Colonic mucosa (tissue), 4 donors: ENCODE data around the gene USP25. TPM values are rescaled to one million over a fixed set of nuclear protein-coding genes. Genes with fewer than 3 reads are reported as not detected.
"Not testable (repeated sequence)": the region's sequence is repeated elsewhere in the genome, so short reads cannot be mapped to it uniquely, and the experiment has no call there.

ENCODE experiments used
- DNase-seq: peaks from one replicate; pipeline ENCODE4 v3.0.0-alpha.2; 2020
- H3K27ac ChIP-seq: fragments of 200-600 bp; one replicate; pipeline ENCODE4 v1.8.0; 2021
- H3K27me3 ChIP-seq: fragments of 200-600 bp; one replicate; pipeline ENCODE4 v1.8.0; 2021
- H3K36me3 ChIP-seq: fragments of 200-600 bp; one replicate; pipeline ENCODE4 v1.8.0; 2021
- H3K4me1 ChIP-seq: fragments of 200-600 bp; one replicate; pipeline ENCODE4 v1.8.0; 2021; ENCODE audit warnings: mild to moderate bottlenecking
- H3K4me3 ChIP-seq: fragments of 200-600 bp; one replicate; pipeline ENCODE4 v1.8.0; 2021
- H3K9ac ChIP-seq, 2 donors: one replicate each; pipeline ENCODE4 v1.7.0; 2013; ENCODE audit warnings: control low read depth in 2 of 2, low read depth in 2 of 2, low read length in 2 of 2
- H3K9me3 ChIP-seq: fragments of 200-600 bp; one replicate; pipeline ENCODE4 v1.8.0; 2021
- intact Hi-C: fragments of 100-400 bp; cut with DNase I; formaldehyde crosslinking; loops from one replicate; pipeline ENCODE4 v1.14.1; 2022
- total RNA-seq, 2 donors: library from RNA; stranded (reverse); fragmentation: NEBNext Ultra II Directional in 1 of 2; extraction: Animal tissue kit (Norgen Biotek cat#: 25700) in 1 of 2; gene quantifications; one replicate each; pipeline ENCODE4 v1.2.1, GENCODE V29; 2021
- TF ChIP-seq, protein P1 (sequence below): fragments of 200-600 bp; IDR thresholded peaks from one replicate; pipeline ENCODE4 v1.8.0; 2022; ENCODE audit warnings: antibody characterized with exemption, mild to moderate bottlenecking
- donor health status: healthy.
- donor health status: DM: no; HTN: no; CAD: no.
- donor health status: DM: no; HTN: no; CAD: no.

USP25 gene
- total RNA-seq, 2 donors from 2014 or later = 30.5 to 46.7 TPM

DNA sequence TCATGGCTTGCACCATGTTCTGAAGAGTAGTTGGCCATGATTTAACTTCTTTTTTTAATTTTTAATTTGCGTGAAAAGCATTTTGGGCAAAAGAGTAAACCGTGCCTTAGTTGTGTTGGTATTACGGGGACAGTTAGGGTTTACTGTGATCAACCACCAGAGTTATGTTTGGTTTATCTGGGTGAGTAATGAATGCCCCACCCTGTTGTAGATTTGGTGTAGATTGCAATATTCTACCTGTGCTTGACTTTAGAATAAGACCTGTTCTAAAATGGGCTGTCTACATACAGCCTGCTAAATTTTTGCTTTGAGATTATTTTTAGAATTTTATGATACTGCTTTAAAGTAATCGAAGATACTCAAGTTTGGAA, 1.4 kb downstream of the USP25 start:
- Histone ChIP-seq H3K9me3 (no peaks in the 10 kb centered on the region), H3K4me1 (peaks cover 4% of the 10 kb centered on the region), H3K4me3 (peak overlapping the region; percentile 78), H3K36me3 (no peaks in the 10 kb centered on the region), H3K9ac (peak overlapping the region in 1 of 2 donors; percentile 94), H3K27me3 (no peaks in the 10 kb centered on the region), H3K27ac (peak overlapping the region; percentile 93)
- intact Hi-C loops = loop anchor here (10.0 kb wide), 1 partner anchor 94 kb away; no protein-coding TSS in a partner anchor
- TF ChIP-seq, protein P1, sequence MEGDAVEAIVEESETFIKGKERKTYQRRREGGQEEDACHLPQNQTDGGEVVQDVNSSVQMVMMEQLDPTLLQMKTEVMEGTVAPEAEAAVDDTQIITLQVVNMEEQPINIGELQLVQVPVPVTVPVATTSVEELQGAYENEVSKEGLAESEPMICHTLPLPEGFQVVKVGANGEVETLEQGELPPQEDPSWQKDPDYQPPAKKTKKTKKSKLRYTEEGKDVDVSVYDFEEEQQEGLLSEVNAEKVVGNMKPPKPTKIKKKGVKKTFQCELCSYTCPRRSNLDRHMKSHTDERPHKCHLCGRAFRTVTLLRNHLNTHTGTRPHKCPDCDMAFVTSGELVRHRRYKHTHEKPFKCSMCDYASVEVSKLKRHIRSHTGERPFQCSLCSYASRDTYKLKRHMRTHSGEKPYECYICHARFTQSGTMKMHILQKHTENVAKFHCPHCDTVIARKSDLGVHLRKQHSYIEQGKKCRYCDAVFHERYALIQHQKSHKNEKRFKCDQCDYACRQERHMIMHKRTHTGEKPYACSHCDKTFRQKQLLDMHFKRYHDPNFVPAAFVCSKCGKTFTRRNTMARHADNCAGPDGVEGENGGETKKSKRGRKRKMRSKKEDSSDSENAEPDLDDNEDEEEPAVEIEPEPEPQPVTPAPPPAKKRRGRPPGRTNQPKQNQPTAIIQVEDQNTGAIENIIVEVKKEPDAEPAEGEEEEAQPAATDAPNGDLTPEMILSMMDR = no peak
- no peak for DNase-seq

DNA sequence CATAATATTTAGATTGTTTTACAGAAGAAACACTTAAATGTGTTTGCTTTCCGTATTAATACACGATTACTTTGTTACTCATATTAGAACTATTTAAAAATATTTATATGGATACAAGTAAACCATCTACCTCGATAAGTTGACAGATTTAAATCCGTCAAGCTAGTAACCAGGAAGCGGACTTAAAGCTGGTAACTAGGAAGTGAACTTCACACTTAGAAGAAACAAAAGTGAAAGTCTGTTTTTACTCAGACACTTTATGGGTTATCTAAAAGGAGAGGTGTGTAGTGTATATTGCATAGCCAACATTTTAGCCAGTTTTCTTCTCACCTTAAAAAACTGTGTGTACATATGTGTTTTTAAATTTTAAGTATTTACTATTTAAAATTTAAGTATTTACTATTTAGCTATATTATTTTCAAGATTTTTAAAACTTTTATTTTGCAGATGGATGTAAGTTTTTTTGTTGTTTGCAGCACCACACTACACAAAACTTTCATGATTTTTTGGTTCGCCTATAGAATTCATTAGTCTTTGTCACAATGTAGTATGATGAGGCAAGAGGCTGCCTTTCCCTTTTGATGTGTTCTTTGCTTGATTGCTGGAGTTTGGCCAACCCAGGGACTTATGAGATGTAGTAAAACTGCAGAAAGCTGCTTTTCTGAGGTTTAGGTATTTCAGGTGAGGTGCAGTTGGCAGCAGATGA, 2.7 kb downstream of the USP25 start:
- H3K4me1 ChIP-seq = peaks cover 4% of the 10 kb centered on the region

DNA sequence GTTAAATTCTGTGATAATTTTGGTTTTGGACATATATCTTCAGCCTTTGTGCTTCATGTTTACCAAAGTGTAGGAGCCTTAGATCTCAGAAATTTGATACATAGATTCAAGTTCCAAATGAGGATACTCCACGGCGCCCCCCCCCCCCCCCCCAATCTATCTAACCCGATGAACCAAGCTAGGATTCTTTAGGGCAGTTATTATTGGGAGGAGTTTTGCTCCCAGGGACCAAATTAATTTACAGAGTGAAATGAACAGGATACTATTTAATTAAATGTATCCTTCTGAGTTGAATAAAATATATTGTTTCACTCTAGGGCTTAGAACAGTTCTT, 3.2 kb downstream of the USP25 start:
- TF ChIP-seq, protein P1 = no peak
- H3K27ac ChIP-seq = peak overlapping the region; percentile 93
- no peak overlapping the region for H3K9ac ChIP-seq
- peak overlapping the region; percentile 78 for H3K4me3 ChIP-seq
- no peaks in the 10 kb centered on the region for H3K36me3 ChIP-seq
- no peak for DNase-seq
- peaks cover 4% of the 10 kb centered on the region for H3K4me1 ChIP-seq
- no peaks in the 10 kb centered on the region for H3K27me3 ChIP-seq
- no peaks in the 10 kb centered on the region for H3K9me3 ChIP-seq
- intact Hi-C loops = loop anchor here (10.0 kb wide), 1 partner anchor 92 kb away; no protein-coding TSS in a partner anchor

More for the DNA sequence above, 2.7 kb downstream of the USP25 start:
- Histone ChIP-seq H3K4me3 (peak overlapping the region; percentile 78), H3K36me3 (no peaks in the 10 kb centered on the region), H3K9ac (no peak overlapping the region), H3K9me3 (no peaks in the 10 kb centered on the region), H3K27ac (peak overlapping the region; percentile 93), H3K27me3 (no peaks in the 10 kb centered on the region)
- TF ChIP-seq, protein P1 = no peak
- DNase-seq = no peak
- intact Hi-C loops = loop anchor here (10.0 kb wide), 1 partner anchor 92 kb away; no protein-coding TSS in a partner anchor

DNA sequence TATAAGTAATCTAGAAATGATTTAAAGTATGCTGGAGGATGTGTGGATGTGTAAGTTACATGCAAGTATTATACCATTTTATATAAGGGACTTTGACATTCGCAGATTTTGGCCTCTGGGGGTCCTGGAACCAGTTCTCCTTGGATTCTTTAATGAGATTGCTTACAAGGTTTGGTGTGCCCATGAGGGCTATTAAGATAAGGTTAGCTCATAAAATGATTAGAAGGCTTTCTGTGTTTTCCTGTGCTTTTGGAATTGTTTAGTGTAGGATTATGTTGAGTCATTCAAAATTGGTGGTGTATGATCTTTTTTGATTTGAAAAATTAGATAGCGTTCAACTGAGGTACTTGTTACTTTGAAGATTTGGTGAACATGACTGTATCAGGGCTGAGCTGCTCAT, 5.6 kb downstream of the USP25 start:
- H3K27me3 ChIP-seq = no peaks in the 10 kb centered on the region
- peak overlapping the region; percentile 41 for H3K27ac ChIP-seq
- no peak for DNase-seq
- H3K4me1 ChIP-seq = peaks cover 4% of the 10 kb centered on the region
- intact Hi-C loops = loop anchor here (10.0 kb wide), 1 partner anchor 89 kb away; no protein-coding TSS in a partner anchor
- no peak overlapping the region for H3K4me3 ChIP-seq
- TF ChIP-seq, protein P1 = no peak
- H3K9ac ChIP-seq = no peak overlapping the region
- no peaks in the 10 kb centered on the region for H3K36me3 ChIP-seq
- H3K9me3 ChIP-seq = no peaks in the 10 kb centered on the region

DNA sequence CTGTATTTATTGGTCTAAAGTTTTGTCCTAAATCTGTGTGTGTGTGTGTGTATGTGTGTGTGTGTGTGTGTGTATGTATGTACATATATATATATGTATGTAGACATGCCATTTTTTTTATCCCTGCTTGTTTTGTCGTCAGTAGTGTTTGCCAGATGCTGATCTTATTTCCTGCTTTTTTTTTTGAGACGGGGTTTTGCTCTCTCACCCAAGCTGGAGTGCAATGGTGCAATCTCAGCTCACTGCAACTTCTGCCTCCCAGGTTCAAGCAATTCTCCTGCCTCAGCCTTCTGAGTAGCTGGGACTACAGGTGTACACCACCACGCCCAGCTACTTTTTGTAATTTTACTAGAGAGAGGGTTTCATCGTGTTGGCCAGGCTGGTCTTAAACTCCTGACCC, 6.1 kb downstream of the USP25 start:
- not testable (repeated sequence) for H3K9ac ChIP-seq, H3K36me3 ChIP-seq, DNase-seq, H3K27me3 ChIP-seq, H3K27ac ChIP-seq, H3K4me1 ChIP-seq, H3K4me3 ChIP-seq, H3K9me3 ChIP-seq
- intact Hi-C loops = loop anchor here (10.0 kb wide), 1 partner anchor 89 kb away; no protein-coding TSS in a partner anchor

DNA sequence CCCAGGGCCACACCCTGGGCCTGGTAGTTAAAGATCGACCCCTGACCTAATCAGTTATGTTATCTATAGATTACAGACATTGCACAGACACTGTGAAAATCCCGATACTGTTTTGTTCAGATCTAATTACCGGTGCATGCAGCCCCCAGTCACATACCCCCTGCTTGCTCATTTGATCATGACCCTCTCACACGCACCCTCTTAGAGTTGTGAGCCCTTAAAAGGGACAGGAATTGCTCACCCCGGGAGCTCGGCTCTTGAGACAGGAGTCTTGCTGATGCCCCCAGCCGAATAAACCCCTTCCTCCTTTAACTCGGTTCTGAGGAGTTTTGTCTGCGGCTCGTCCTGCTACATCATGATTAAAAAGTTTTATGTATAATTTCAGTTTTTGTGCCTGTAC, 9.0 kb downstream of the USP25 start:
- DNase-seq, H3K9ac ChIP-seq, H3K4me1 ChIP-seq, H3K4me3 ChIP-seq, H3K9me3 ChIP-seq, H3K27me3 ChIP-seq, H3K27ac ChIP-seq, H3K36me3 ChIP-seq: not testable (repeated sequence)
- intact Hi-C loops = loop anchor here (10.0 kb wide), 1 partner anchor 86 kb away; no protein-coding TSS in a partner anchor
